Panc1 (cell line): ENCODE results near the gene SERPINE3.

ENCODE experiments used
- POLR2AphosphoS5 ChIP-seq: IDR thresholded peaks from 2 replicates; pipeline ENCODE4 v1.6.1; 2012; ENCODE audit warnings: mild to moderate bottlenecking, low read depth, low read length, moderate library complexity
- TCF7L2 ChIP-seq: IDR thresholded peaks from 2 replicates; pipeline ENCODE4 v1.6.1; 2011; ENCODE audit warnings: mild to moderate bottlenecking, low read depth, low read length, inconsistent platforms
- TF ChIP-seq, protein P1 (sequence below), 2 experiments: IDR thresholded peaks; 2 replicates each; pipeline ENCODE4 v1.6.1; 2011 to 2012; ENCODE audit warnings: low read depth in 2 of 2, control low read depth in 1 of 2, low read length in 1 of 2, mild to moderate bottlenecking in 1 of 2, moderate library complexity in 1 of 2; ENCODE audit not compliant: insufficient read depth in 1 of 2
- TF ChIP-seq, protein P2 (sequence below): fragments of 450-650 bp; IDR thresholded peaks from 2 replicates; pipeline ENCODE4 v1.5.1; 2017; ENCODE audit warnings: mild to moderate bottlenecking

DNA sequence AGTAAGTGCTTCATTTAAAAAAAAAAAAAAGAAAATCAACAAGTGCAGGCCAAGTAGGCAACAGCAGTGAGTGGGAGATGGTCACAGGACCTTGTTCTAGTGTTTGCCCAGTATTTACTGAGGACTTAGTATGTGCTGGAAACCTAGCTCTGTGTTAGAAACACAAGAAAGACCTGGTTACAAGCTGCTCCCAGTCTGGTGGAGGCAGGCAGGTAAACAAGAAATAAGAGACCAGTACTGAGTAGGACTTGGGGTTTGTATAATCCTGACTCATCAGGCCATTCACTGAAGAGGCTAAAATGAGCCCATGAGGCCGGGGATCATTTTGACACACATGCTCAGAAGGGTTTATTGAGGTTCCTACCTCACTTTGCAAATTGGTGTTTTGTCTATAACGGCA, 21.5 kb upstream of the SERPINE3 start:
- TF ChIP-seq, protein P1, sequence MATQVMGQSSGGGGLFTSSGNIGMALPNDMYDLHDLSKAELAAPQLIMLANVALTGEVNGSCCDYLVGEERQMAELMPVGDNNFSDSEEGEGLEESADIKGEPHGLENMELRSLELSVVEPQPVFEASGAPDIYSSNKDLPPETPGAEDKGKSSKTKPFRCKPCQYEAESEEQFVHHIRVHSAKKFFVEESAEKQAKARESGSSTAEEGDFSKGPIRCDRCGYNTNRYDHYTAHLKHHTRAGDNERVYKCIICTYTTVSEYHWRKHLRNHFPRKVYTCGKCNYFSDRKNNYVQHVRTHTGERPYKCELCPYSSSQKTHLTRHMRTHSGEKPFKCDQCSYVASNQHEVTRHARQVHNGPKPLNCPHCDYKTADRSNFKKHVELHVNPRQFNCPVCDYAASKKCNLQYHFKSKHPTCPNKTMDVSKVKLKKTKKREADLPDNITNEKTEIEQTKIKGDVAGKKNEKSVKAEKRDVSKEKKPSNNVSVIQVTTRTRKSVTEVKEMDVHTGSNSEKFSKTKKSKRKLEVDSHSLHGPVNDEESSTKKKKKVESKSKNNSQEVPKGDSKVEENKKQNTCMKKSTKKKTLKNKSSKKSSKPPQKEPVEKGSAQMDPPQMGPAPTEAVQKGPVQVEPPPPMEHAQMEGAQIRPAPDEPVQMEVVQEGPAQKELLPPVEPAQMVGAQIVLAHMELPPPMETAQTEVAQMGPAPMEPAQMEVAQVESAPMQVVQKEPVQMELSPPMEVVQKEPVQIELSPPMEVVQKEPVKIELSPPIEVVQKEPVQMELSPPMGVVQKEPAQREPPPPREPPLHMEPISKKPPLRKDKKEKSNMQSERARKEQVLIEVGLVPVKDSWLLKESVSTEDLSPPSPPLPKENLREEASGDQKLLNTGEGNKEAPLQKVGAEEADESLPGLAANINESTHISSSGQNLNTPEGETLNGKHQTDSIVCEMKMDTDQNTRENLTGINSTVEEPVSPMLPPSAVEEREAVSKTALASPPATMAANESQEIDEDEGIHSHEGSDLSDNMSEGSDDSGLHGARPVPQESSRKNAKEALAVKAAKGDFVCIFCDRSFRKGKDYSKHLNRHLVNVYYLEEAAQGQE (IDR thresholded peaks at IDR 0.05; ENCODE audit: insufficient read depth in 1 of 2, low read depth in 2 of 2, low read length in 1 of 2): no peak
- TF ChIP-seq, protein P2, sequence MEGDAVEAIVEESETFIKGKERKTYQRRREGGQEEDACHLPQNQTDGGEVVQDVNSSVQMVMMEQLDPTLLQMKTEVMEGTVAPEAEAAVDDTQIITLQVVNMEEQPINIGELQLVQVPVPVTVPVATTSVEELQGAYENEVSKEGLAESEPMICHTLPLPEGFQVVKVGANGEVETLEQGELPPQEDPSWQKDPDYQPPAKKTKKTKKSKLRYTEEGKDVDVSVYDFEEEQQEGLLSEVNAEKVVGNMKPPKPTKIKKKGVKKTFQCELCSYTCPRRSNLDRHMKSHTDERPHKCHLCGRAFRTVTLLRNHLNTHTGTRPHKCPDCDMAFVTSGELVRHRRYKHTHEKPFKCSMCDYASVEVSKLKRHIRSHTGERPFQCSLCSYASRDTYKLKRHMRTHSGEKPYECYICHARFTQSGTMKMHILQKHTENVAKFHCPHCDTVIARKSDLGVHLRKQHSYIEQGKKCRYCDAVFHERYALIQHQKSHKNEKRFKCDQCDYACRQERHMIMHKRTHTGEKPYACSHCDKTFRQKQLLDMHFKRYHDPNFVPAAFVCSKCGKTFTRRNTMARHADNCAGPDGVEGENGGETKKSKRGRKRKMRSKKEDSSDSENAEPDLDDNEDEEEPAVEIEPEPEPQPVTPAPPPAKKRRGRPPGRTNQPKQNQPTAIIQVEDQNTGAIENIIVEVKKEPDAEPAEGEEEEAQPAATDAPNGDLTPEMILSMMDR: no peak
- TF ChIP-seq POLR2AphosphoS5 (no peak), TCF7L2 (no peak)
